ENCODE measurements around the gene NUP214.
A peak's percentile ranks its signal among the peaks of the same experiment; 100 is the strongest.

NUP214 gene

GRCh38 chr9:131092548-131093440 lies 32.6 kb upstream of the NUP214 start:
- TF ChIP-seq CTCF (IDR thresholded peaks at IDR 0.05; ENCODE audit: extremely low read depth, missing control alignments): no peak
- no peak for DNase-seq (ENCODE audit: low spot score)

GRCh38 chr9:131094015-131094414 lies 31.4 kb upstream of the NUP214 start:
- no peak for TF ChIP-seq CTCF (IDR thresholded peaks at IDR 0.05; ENCODE audit: extremely low read depth, missing control alignments)
- DNase-seq (ENCODE audit: low spot score): no peak

- no peak for DNase-seq (ENCODE audit: low spot score)
- no peak for TF ChIP-seq CTCF (IDR thresholded peaks at IDR 0.05; ENCODE audit: extremely low read depth, missing control alignments)
Observed at GRCh38 chr9:131094622-131095021, 30.8 kb upstream of the NUP214 start.

GRCh38 chr9:131095666-131096268 lies 29.6 kb upstream of the NUP214 start:
- peak; percentile 57 for DNase-seq (ENCODE audit: low spot score)
- no peak for TF ChIP-seq CTCF (IDR thresholded peaks at IDR 0.05; ENCODE audit: extremely low read depth, missing control alignments)

GRCh38 chr9:131096269-131097125 lies 28.9 kb upstream of the NUP214 start, which contains the start of gene AIF1L:
Gene AIF1L (plus strand): TSS chr9:131096531. CDS start chr9:131096630, 99 bp downstream.
- no peak for TF ChIP-seq CTCF (IDR thresholded peaks at IDR 0.05; ENCODE audit: extremely low read depth, missing control alignments)
- peak; percentile 59 for DNase-seq (ENCODE audit: low spot score)

- no peak for TF ChIP-seq CTCF (IDR thresholded peaks at IDR 0.05; ENCODE audit: extremely low read depth, missing control alignments)
- no peak for DNase-seq (ENCODE audit: low spot score)
Observed at GRCh38 chr9:131097126-131097947, 28.0 kb upstream of the NUP214 start.
